HL-60 (cell line): ENCODE data around the gene SUGP1.

Experiments used
- CTCF ChIP-seq: IDR thresholded peaks from one replicate; pipeline ENCODE4 v1.5.1; 2011; ENCODE audit warnings: low read length, control low read depth, inconsistent platforms; ENCODE audit not compliant: insufficient read depth
- GABPA ChIP-seq: IDR thresholded peaks from 2 replicates; pipeline ENCODE4 v1.6.1; 2012; ENCODE audit warnings: low read depth
- POLR2AphosphoS5 ChIP-seq: IDR thresholded peaks from 2 replicates; pipeline ENCODE4 v1.6.1; 2012; ENCODE audit warnings: low read depth
- REST ChIP-seq: IDR thresholded peaks from 2 replicates; pipeline ENCODE4 v1.6.1; 2012; ENCODE audit warnings: low read depth; ENCODE audit not compliant: insufficient replicate concordance

GRCh38 chr19:19361075-19361594 is 40.8 kb upstream of the SUGP1 start:
- TF ChIP-seq CTCF, result peak; percentile 71
- TF ChIP-seq REST, result no peak
- 0 out of 2 replicates have a peak, but pooled peaks have one; percentile 17 for TF ChIP-seq POLR2AphosphoS5
- TF ChIP-seq GABPA, result no peak
